HepG2 (cell line): Measurements from ENCODE around the gene TMEM129. TPM values are rescaled to one million over a fixed set of nuclear protein-coding genes. Genes with fewer than 3 reads are reported as not detected.
A peak's percentile ranks its signal among the peaks of the same experiment; 100 is the strongest.

Source experiments
- ATAC-seq: fragments of 200-7000 bp; cut with Tn5 transposase; 3 replicates; pipeline ENCODE4 v1.9.1; 2020; ENCODE audit warnings: mild to moderate bottlenecking, moderate library complexity
- BruUV-seq: library from RNA; stranded (reverse); fragments of 400-500 nt; replicated peaks from 2 replicates; lab custom pipeline; 2021; lab: Mats Ljungman, UMichigan
- CTCF ChIA-PET: fragments of 300-600 bp; formaldehyde crosslinking; extraction: SDS; loops from one replicate; lab custom pipeline; 2021; ENCODE audit warnings: low total read pairs, inconsistent platforms, low intra/inter-chr PET ratio; lab: Yijun Ruan, JAX
- POLR2A ChIA-PET: fragments of 350-600 bp; sonication (Branson Sonifier 250); formaldehyde crosslinking; loops from one replicate; lab custom pipeline; 2020; ENCODE audit warnings: antibody characterized with exemption, inconsistent platforms; lab: Yijun Ruan, JAX
- DNase-seq: peaks from one replicate; pipeline ENCODE4 v3.0.0-alpha.2; 2015; ENCODE audit warnings: low spot score
- FAIRE-seq: peaks from 3 replicates; lab custom pipeline; 2011; peaks lifted over from hg19 to GRCh38; lab: Jason Lieb, UNC
- H2AFZ ChIP-seq: one replicate; pipeline ENCODE4 v1.6.1; 2011; ENCODE audit warnings: low read length, inconsistent platforms
- H3K27ac ChIP-seq: fragments of 300-600 bp; 3 replicates; pipeline ENCODE4 v1.8.0; 2011; ENCODE audit warnings: mixed run types, mild to moderate bottlenecking, mixed read lengths, low read length, inconsistent platforms; ENCODE audit not compliant: insufficient read depth; ENCODE audit errors: extremely low read length
- H3K27me3 ChIP-seq, 2 experiments: fragments of 200-600 bp in 1 of 2; 2 replicates in 1 of 2; 3 replicates in 1 of 2; pipeline versions ENCODE4 v1.6.0 to v1.8.0; 2011; ENCODE audit warnings: low read length in 2 of 2, mild to moderate bottlenecking in 2 of 2, moderate library complexity in 2 of 2, inconsistent platforms in 1 of 2; ENCODE audit not compliant: insufficient read depth in 2 of 2, control insufficient read depth in 1 of 2
- H3K36me3 ChIP-seq, 2 experiments: fragments of 200-600 bp in 1 of 2; replicated peaks in 1 of 2; 2 replicates in 1 of 2; 3 replicates in 1 of 2; pipeline versions ENCODE4 v1.5.1 to v1.8.0; 2011; ENCODE audit warnings: low read length in 2 of 2, inconsistent platforms in 1 of 2; ENCODE audit not compliant: insufficient read depth in 2 of 2, control insufficient read depth in 1 of 2
- H3K4me1 ChIP-seq: 2 replicates; pipeline ENCODE4 v1.5.1; 2012; ENCODE audit warnings: low read length, inconsistent platforms; ENCODE audit not compliant: insufficient read depth
- H3K4me2 ChIP-seq: 2 replicates; pipeline ENCODE4 v1.6.0; 2011; ENCODE audit warnings: low read depth, low read length, inconsistent platforms
- H3K4me3 ChIP-seq, 3 experiments: fragments of 200-600 bp in 1 of 3; sonication (generic), shearing (Covaris generic) in 1 of 3; replicated peaks in 1 of 3; 2 replicates each; pipeline ENCODE4 v1.5.1; 2011 to 2016; ENCODE audit warnings: low read length in 3 of 3, inconsistent platforms in 2 of 3, low read depth in 2 of 3, mild to moderate bottlenecking in 2 of 3, control low read depth in 1 of 3, mixed read lengths in 1 of 3; ENCODE audit not compliant: insufficient read depth in 1 of 3
- H3K79me2 ChIP-seq: one replicate; pipeline ENCODE4 v1.6.1; 2011; ENCODE audit warnings: low read length, inconsistent platforms; ENCODE audit not compliant: insufficient read depth
- H3K9ac ChIP-seq: 2 replicates; pipeline ENCODE4 v1.6.0; 2011; ENCODE audit warnings: mild to moderate bottlenecking, low read depth, low read length, inconsistent platforms; ENCODE audit not compliant: insufficient read depth
- H3K9me3 ChIP-seq: 2 replicates; pipeline ENCODE4 v1.5.1; 2012; ENCODE audit warnings: mild to moderate bottlenecking, low read length
- H4K20me1 ChIP-seq: 2 replicates; pipeline ENCODE4 v1.6.0; 2011; ENCODE audit warnings: inconsistent platforms, mild to moderate bottlenecking, low read length, moderate library complexity; ENCODE audit not compliant: insufficient read depth
- EZH2 ChIP-seq: conservative IDR thresholded peaks from 2 replicates; pipeline ENCODE4 v1.6.1; 2012; ENCODE audit warnings: mild to moderate bottlenecking, low read depth, low read length, moderate library complexity
- KDM6A ChIP-seq: IDR thresholded peaks from 2 replicates; pipeline ENCODE4 v1.6.1; 2016; ENCODE audit warnings: low read depth
- KLF16 ChIP-seq, 2 experiments: sonication (generic) in 1 of 2; formaldehyde crosslinking in 1 of 2; IDR thresholded peaks; 2 replicates each; pipeline versions ENCODE4 v1.6.1 to v1.8.0; 2016 to 2023; ENCODE audit warnings: missing genetic modification reagents in 2 of 2, missing compliant biosample characterization in 1 of 2
- KMT2A ChIP-seq: sonication (generic); formaldehyde crosslinking; IDR thresholded peaks from 2 replicates; pipeline ENCODE4 v1.4.0; 2020; ENCODE audit warnings: missing genetic modification reagents
- MYNN ChIP-seq: sonication (generic); formaldehyde crosslinking; IDR thresholded peaks from 2 replicates; pipeline ENCODE4 v1.4.0; 2020; ENCODE audit warnings: mild to moderate bottlenecking, low read depth, missing genetic modification reagents
- PHF8 ChIP-seq: sonication (generic); formaldehyde crosslinking; IDR thresholded peaks from 2 replicates; pipeline ENCODE4 v1.5.0; 2020; ENCODE audit warnings: missing genetic modification reagents
- RBFOX2 ChIP-seq: fragments of 200-400 bp; formaldehyde crosslinking; IDR thresholded peaks from 2 replicates; pipeline ENCODE4 v1.6.1; 2017; ENCODE audit warnings: low read depth, mild to moderate bottlenecking, low read length
- RFXAP ChIP-seq: sonication (generic); formaldehyde crosslinking; IDR thresholded peaks from 2 replicates; pipeline ENCODE4 v1.4.0; 2020; ENCODE audit warnings: missing genetic modification reagents, borderline replicate concordance
- SALL2 ChIP-seq: sonication (generic); formaldehyde crosslinking; IDR thresholded peaks from 2 replicates; pipeline ENCODE4 v1.8.1; 2023; ENCODE audit warnings: mild to moderate bottlenecking, missing genetic modification reagents, inconsistent platforms
- SAP130 ChIP-seq: IDR thresholded peaks from 2 replicates; pipeline ENCODE4 v1.6.1; 2016; ENCODE audit warnings: low read depth
- SMC3 ChIP-seq: IDR thresholded peaks from 2 replicates; pipeline ENCODE4 v1.6.1; 2011; ENCODE audit warnings: low read length, improper control_type of control experiment
- SRSF4 ChIP-seq: fragments of 200-400 bp; formaldehyde crosslinking; IDR thresholded peaks from one replicate; pipeline ENCODE4 v1.6.1; 2018; ENCODE audit warnings: mild to moderate bottlenecking, low read depth, low read length, moderate library complexity; ENCODE audit not compliant: poor library complexity, severe bottlenecking
- TBP ChIP-seq: sonication (generic); formaldehyde crosslinking; IDR thresholded peaks from 2 replicates; pipeline ENCODE4 v1.5.0; 2020; ENCODE audit warnings: missing genetic modification reagents
- YEATS4 ChIP-seq: sonication (generic); formaldehyde crosslinking; IDR thresholded peaks from 2 replicates; pipeline ENCODE4 v1.4.0; 2020; ENCODE audit warnings: missing genetic modification reagents, borderline replicate concordance
- ZNF326 ChIP-seq: sonication (generic); formaldehyde crosslinking; IDR thresholded peaks from 2 replicates; pipeline ENCODE4 v1.4.0; 2020; ENCODE audit warnings: missing genetic modification reagents, borderline replicate concordance
- ZNF546 ChIP-seq: sonication (generic); formaldehyde crosslinking; conservative IDR thresholded peaks from 2 replicates; pipeline ENCODE4 v1.8.1; 2023; ENCODE audit warnings: mild to moderate bottlenecking, missing genetic modification reagents
- ZNF563 ChIP-seq: sonication (generic); formaldehyde crosslinking; IDR thresholded peaks from 2 replicates; pipeline ENCODE4 v1.8.0; 2022; ENCODE audit warnings: mild to moderate bottlenecking, moderate library complexity, missing genetic modification reagents
- ZNF720 ChIP-seq: sonication (generic); formaldehyde crosslinking; IDR thresholded peaks from 2 replicates; pipeline ENCODE4 v1.4.0; 2020; ENCODE audit warnings: missing genetic modification reagents
- ZNF780A ChIP-seq: sonication (generic); formaldehyde crosslinking; IDR thresholded peaks from 2 replicates; pipeline ENCODE4 v1.8.0; 2022; ENCODE audit warnings: mild to moderate bottlenecking, missing genetic modification reagents, moderate library complexity
- WGBS: methylation state at CpG from one replicate; pipeline ENCODE4 v1.1.6; 2017; ENCODE audit warnings: low lambda C conversion rate; 5-methylcytosine and 5-hydroxymethylcytosine counted together
- in situ Hi-C: cut with HindIII; loops from 2 replicates; pipeline ENCODE4 v1.10.0; 2017; ENCODE audit warnings: low pct_unique_long_range_greater_than_20kb; ENCODE audit not compliant: extremely low pct_ligation_motif_present
- intact Hi-C: fragments of 100-400 bp; cut with micrococcal nuclease; formaldehyde crosslinking; loops from one replicate; pipeline ENCODE4 v1.10.0; 2022; ENCODE audit not compliant: unreplicated experiment
- polyA plus RNA-seq, 8 experiments: library from polyadenylated mRNA; depleted of rRNA in 3 of 8; stranded (reverse) in 7 of 8; unstranded in 1 of 8; fragments of >200 nt; fragmentation: Illumina TruSeq in 4 of 8; extraction: Trizol in 4 of 8; gene quantifications; 2 replicates each; pipeline versions ENCODE4 v1.2.1 to v1.2.3, GENCODE V29; 2011 to 2016; ENCODE audit warnings: low read depth in 4 of 8, missing spikeins in 1 of 8, mixed read lengths in 1 of 8; ENCODE audit not compliant: insufficient read depth in 1 of 8
- total RNA-seq, 5 experiments: library from RNA; depleted of rRNA; stranded (reverse); fragments of >200 nt; fragmentation: Illumina TruSeq; extraction: Trizol; gene quantifications; 2 replicates each; pipeline ENCODE4 v1.2.3, GENCODE V29; 2016; ENCODE audit warnings: low read depth in 1 of 5
- TF ChIP-seq, protein P1 (sequence below): sonication (generic); formaldehyde crosslinking; IDR thresholded peaks from 2 replicates; pipeline ENCODE4 v1.8.1; 2022; ENCODE audit warnings: low read depth, mild to moderate bottlenecking, missing genetic modification reagents
- TF ChIP-seq, protein P2 (sequence below): IDR thresholded peaks from 2 replicates; pipeline ENCODE4 v1.6.1; 2016; ENCODE audit warnings: missing compliant biosample characterization, missing genetic modification reagents, borderline replicate concordance

TMEM129 gene
- total and polyA plus RNA-seq, 2 of the 13 experiments (the other 11 are each of a cell fraction or from before 2014, with no cell fraction given): 19.0 to 25.8 TPM

DNA sequence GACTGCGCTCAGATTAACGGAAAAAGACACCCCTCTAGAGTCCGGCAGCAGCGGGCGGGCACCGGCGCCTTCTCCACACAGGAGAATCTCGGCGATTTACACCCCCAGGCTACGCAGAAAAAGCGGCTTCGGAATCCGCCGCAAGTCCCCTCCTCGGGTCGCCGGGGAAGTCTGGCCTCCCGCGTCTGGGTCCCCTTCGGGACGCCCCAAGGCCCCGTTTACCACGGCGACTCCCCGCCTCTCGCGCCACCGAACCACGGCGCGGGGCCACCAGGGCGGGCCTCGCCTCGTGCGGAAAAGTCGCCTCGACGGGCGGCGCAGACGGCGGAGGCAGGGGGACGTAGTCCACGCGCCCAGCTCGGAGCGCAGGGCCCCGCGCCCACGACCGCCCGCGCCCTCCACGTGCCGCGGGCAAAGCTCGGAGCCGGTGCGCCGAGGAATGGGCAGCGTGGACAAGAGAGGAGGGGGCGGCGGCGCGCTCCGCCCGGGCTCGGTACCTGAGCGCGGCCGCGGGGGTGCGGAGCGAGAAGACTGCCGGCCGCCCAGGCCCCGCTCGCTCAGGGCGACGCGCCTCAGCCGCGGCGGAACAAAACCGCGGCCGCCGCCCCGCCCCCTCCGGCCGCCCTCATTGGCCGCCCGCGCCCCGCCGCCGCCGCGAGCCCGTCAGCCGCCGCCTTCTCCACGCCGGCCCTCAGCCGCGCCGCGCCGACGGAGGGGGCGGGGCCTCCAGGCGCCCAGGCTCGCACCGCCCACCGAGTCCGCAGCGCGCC lies 37.2 kb downstream of the TMEM129 start, which contains the start of gene FAM53A:
Gene FAM53A (minus strand): TSS at position 578 of the 770 bp plus-strand sequence. CDS start 15,572 bp downstream, outside the sequence.
- Histone ChIP-seq H4K20me1 (no peaks in the 10 kb centered on the region), H3K79me2 (no peaks in the 10 kb centered on the region), H3K9ac (peak within 1 kb of the TSS; percentile 65), H3K4me1 (peaks cover 39% of the 10 kb centered on the region), H3K36me3 (no peaks in the 10 kb centered on the region), H3K4me2 (peak within 1 kb of the TSS; percentile 71), H3K27me3 (no peaks in the 10 kb centered on the region), H3K9me3 (no peaks in the 10 kb centered on the region), H3K27ac (no peak within 1 kb of the TSS), H2AFZ (no peak within 1 kb of the TSS), H3K4me3 (peak within 1 kb of the TSS; percentile 6 to 68 (median 51); a peak in 4 of 6 replicates)
- in situ Hi-C loops (no loop called here), intact Hi-C loops (no loop called here)
- FAIRE-seq (no peak), DNase-seq (peak; percentile 58), ATAC-seq (peak; percentile 77)
- 41% methylated on average over 36 of the region's 118 CpGs for WGBS
- no TSS peak for BruUV-seq
- POLR2A ChIA-PET: no interaction called here
- CTCF ChIA-PET: no interaction called here
- no peak for TF ChIP-seq SRSF4
- TF ChIP-seq EZH2: no peak
- no peak for TF ChIP-seq ZNF326 (CRISPR knock-in tag)
- TF ChIP-seq KMT2A (CRISPR knock-in tag): no peak
- TF ChIP-seq SMC3: no peak
- TF ChIP-seq TBP (CRISPR knock-in tag): no peak
- 0 out of 2 replicates have a peak, but pooled peaks have one; percentile 29 for TF ChIP-seq SALL2 (CRISPR knock-in tag)
- TF ChIP-seq RBFOX2: peak; percentile 65
- TF ChIP-seq KLF16 (CRISPR knock-in tag; IDR thresholded peaks at IDR 0.05): no peak
- TF ChIP-seq ZNF563 (CRISPR knock-in tag): no peak
- TF ChIP-seq, protein P1, sequence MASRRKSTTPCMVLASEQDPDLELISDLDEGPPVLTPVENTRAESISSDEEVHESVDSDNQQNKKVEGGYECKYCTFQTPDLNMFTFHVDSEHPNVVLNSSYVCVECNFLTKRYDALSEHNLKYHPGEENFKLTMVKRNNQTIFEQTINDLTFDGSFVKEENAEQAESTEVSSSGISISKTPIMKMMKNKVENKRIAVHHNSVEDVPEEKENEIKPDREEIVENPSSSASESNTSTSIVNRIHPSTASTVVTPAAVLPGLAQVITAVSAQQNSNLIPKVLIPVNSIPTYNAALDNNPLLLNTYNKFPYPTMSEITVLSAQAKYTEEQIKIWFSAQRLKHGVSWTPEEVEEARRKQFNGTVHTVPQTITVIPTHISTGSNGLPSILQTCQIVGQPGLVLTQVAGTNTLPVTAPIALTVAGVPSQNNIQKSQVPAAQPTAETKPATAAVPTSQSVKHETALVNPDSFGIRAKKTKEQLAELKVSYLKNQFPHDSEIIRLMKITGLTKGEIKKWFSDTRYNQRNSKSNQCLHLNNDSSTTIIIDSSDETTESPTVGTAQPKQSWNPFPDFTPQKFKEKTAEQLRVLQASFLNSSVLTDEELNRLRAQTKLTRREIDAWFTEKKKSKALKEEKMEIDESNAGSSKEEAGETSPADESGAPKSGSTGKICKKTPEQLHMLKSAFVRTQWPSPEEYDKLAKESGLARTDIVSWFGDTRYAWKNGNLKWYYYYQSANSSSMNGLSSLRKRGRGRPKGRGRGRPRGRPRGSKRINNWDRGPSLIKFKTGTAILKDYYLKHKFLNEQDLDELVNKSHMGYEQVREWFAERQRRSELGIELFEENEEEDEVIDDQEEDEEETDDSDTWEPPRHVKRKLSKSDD (CRISPR knock-in tag): peak; percentile 66
- TF ChIP-seq, protein P2, sequence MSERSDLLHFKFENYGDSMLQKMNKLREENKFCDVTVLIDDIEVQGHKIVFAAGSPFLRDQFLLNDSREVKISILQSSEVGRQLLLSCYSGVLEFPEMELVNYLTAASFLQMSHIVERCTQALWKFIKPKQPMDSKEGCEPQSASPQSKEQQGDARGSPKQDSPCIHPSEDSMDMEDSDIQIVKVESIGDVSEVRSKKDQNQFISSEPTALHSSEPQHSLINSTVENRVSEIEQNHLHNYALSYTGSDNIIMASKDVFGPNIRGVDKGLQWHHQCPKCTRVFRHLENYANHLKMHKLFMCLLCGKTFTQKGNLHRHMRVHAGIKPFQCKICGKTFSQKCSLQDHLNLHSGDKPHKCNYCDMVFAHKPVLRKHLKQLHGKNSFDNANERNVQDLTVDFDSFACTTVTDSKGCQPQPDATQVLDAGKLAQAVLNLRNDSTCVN (CRISPR knock-in tag): no peak
- peak; percentile 69; the same call in 1 of the 2 replicates for TF ChIP-seq ZNF546 (CRISPR knock-in tag)
- no peak for TF ChIP-seq RFXAP (CRISPR knock-in tag)
- TF ChIP-seq ZNF720 (CRISPR knock-in tag): no peak
- no peak for TF ChIP-seq MYNN (CRISPR knock-in tag)
- TF ChIP-seq PHF8: 0 out of 2 replicates have a peak, but pooled peaks have one; percentile 21
- peak; percentile 52; the same call in 1 of the 2 replicates for TF ChIP-seq YEATS4
- no peak for TF ChIP-seq ZNF780A (CRISPR knock-in tag)
- TF ChIP-seq SAP130: 0 out of 2 replicates have a peak, but pooled peaks have one; percentile 15
- no peak for TF ChIP-seq KDM6A (CRISPR knock-in tag)
